Measurements from ENCODE around the gene NTNG1. TPM values are rescaled to one million over a fixed set of nuclear protein-coding genes. Genes with fewer than 3 reads are reported as not detected.

The NTNG1 gene
- total RNA-seq, 4 donors from 2014 or later = 0.20 to 3.0 (median 1.0) TPM

- Histone ChIP-seq H3K36me3 (no peaks in the 10 kb centered on the region), H3K4me1 (no peaks in the 10 kb centered on the region), H3K9me3 (no peaks in the 10 kb centered on the region), H3K27me3 (no peaks in the 10 kb centered on the region), H3K4me3 (no peak overlapping the region), H3K27ac (no peak overlapping the region)
- ATAC-seq = no peak
- 50 to 89% methylated on average over 1 of the region's 1 CpG for WGBS, 2 donors (ENCODE audit: low coverage in 1 of 2)
- no peak for TF ChIP-seq POLR2AphosphoS5 (IDR thresholded peaks at IDR 0.05)
- TF ChIP-seq EP300 (IDR thresholded peaks at IDR 0.05) = no peak
- no peak for TF ChIP-seq CTCF (IDR thresholded peaks at IDR 0.05)
- TF ChIP-seq POLR2A (IDR thresholded peaks at IDR 0.05) = no peak
These were observed 153.8 kb downstream of the NTNG1 start for GRCh38 chr1:107294686-107295085.

GRCh38 chr1:107297681-107298080, 156.8 kb downstream of the NTNG1 start:
- ATAC-seq = no peak
- H3K36me3 ChIP-seq = no peaks in the 10 kb centered on the region
- TF ChIP-seq CTCF (IDR thresholded peaks at IDR 0.05) (no peak), POLR2A (IDR thresholded peaks at IDR 0.05) (no peak), EP300 (IDR thresholded peaks at IDR 0.05) (no peak), POLR2AphosphoS5 (IDR thresholded peaks at IDR 0.05) (no peak)
- no peaks in the 10 kb centered on the region for H3K4me1 ChIP-seq
- no peak overlapping the region for H3K4me3 ChIP-seq
- H3K27ac ChIP-seq = no peak overlapping the region
- 50 to 67% methylated on average over 1 of the region's 1 CpG for WGBS, 2 donors (ENCODE audit: low coverage in 1 of 2)
- no peaks in the 10 kb centered on the region for H3K27me3 ChIP-seq
- no peaks in the 10 kb centered on the region for H3K9me3 ChIP-seq

- Histone ChIP-seq H3K36me3 (no peaks in the 10 kb centered on the region), H3K4me1 (no peaks in the 10 kb centered on the region), H3K9me3 (no peaks in the 10 kb centered on the region), H3K27me3 (no peaks in the 10 kb centered on the region), H3K27ac (no peak overlapping the region), H3K4me3 (no peak overlapping the region)
- whole genome bisulfite sequencing, 2 donors (ENCODE audit: low coverage in 1 of 2) = 30 to 54% methylated on average over 1 of the region's 1 CpG
- ATAC-seq = no peak
- no peak for TF ChIP-seq CTCF (IDR thresholded peaks at IDR 0.05)
- TF ChIP-seq EP300 (IDR thresholded peaks at IDR 0.05) = no peak
- no peak for TF ChIP-seq POLR2A (IDR thresholded peaks at IDR 0.05)
- TF ChIP-seq POLR2AphosphoS5 (IDR thresholded peaks at IDR 0.05) = no peak
These were observed 157.7 kb downstream of the NTNG1 start for GRCh38 chr1:107298526-107298925.

- TF ChIP-seq POLR2AphosphoS5 (IDR thresholded peaks at IDR 0.05) = no peak
- no peak for TF ChIP-seq POLR2A (IDR thresholded peaks at IDR 0.05)
- TF ChIP-seq CTCF (IDR thresholded peaks at IDR 0.05) = no peak
- TF ChIP-seq EP300 (IDR thresholded peaks at IDR 0.05) = no peak
- Histone ChIP-seq H3K36me3 (no peaks in the 10 kb centered on the region), H3K9me3 (no peaks in the 10 kb centered on the region), H3K27ac (no peak overlapping the region), H3K4me3 (no peak overlapping the region), H3K27me3 (no peaks in the 10 kb centered on the region), H3K4me1 (no peaks in the 10 kb centered on the region)
- WGBS, 2 donors (ENCODE audit: low coverage in 1 of 2) = 75 to 93% methylated on average over 2 to 3 of the region's 3 CpGs
- ATAC-seq = no peak
These were observed 158.7 kb downstream of the NTNG1 start for GRCh38 chr1:107299521-107299920.

GRCh38 chr1:107309962-107310361, 169.1 kb downstream of the NTNG1 start:
- no peaks in the 10 kb centered on the region for H3K27me3 ChIP-seq
- no peak overlapping the region for H3K4me3 ChIP-seq
- H3K4me1 ChIP-seq = no peaks in the 10 kb centered on the region
- ATAC-seq = no peak
- no peaks in the 10 kb centered on the region for H3K9me3 ChIP-seq
- no peaks in the 10 kb centered on the region for H3K36me3 ChIP-seq
- WGBS, 2 donors (ENCODE audit: low coverage in 1 of 2) = 76 to 100% methylated on average over 1 of the region's 1 CpG
- H3K27ac ChIP-seq = no peak overlapping the region
- TF ChIP-seq EP300 (IDR thresholded peaks at IDR 0.05) = no peak
- no peak for TF ChIP-seq POLR2A (IDR thresholded peaks at IDR 0.05)
- TF ChIP-seq CTCF (IDR thresholded peaks at IDR 0.05) = no peak
- no peak for TF ChIP-seq POLR2AphosphoS5 (IDR thresholded peaks at IDR 0.05)
